NCI-H146 treated with DMSO at 0.1 percent for 48 hours (cell line): ENCODE data around the gene SNX11.

Experiments
- DNase-seq: peaks from one replicate; lab custom pipeline; 2025; ENCODE audit not compliant: unreplicated experiment; lab: John Stamatoyannopoulos, UW

Gene SNX11

DNA sequence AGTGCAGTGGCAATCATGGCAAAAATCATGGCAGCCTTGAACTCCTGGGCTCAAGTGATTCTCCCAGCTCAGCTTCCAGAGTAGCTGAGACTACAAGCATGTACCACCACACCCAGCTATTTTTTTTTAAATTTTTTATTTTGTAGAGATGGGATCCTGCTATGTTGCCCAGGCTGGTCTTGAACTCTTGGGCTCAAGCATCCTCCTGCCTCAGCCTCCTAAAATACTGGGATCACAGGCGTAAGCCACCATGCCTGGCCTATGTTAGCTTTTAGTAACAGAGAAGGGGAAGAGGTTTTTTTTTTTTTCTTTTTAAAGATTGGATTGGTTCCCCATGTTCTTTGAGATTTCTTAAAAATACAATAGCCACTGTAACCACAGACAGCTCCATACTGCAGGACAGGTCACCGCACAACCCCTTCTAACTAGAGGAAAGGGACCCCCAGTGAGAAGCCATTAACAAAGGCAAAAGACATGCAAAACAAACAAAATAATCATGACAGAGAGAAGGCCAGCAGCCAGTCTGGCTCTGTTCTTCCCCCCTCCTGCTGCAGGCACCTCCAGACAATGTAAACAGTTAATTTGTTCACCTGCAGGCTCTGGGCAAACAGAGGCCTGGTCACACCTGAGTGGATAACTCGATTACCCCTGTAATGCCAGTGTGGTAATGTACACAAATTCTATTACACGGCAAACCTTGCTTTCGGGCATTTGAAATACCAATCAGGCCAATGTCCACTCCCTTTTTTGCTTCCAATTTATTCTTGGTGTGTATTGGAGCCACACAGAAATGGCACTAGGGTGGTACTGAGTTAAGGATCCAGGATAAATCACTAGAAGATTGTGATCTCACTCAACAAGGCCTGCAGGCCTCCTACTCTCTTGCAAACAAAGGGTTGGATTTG is 52.9 kb downstream of the SNX11 start:
- DNase-seq: peak; percentile 99

DNA sequence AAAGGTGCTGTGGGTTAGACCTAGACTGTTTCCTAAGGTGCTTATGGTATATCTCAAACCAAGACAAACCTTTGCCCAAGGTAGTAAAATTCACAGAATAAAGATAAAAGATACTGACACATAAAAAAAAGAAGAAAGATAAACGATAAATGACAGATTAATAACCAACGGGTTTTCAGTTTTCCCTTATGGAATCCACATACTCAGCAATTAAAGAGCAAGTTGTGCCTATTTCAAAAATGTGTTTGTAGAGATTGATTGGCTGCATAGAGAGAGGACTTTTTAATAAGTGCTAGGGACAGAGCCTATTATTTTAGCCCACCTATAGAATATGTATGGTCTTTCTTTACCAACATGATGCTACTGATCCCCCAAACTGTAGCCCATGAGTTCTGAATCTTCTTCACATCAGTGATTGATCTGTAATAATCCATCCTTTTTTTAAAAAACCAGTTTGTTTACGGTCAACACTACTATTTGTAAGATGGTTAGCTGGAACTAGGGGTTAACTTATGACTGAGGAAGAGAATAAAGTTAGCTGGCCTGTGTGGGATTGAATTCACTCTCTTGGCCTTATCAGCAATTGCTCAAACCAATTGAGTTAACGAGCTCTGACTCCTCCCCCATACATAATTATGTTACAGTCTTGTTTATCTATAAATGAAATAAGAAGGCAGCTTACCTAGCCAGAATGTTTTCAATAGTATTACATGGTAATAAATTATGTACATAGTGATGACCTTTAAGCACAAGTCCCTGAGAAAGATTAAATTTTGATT is 53.8 kb downstream of the SNX11 start:
- no peak for DNase-seq

DNA sequence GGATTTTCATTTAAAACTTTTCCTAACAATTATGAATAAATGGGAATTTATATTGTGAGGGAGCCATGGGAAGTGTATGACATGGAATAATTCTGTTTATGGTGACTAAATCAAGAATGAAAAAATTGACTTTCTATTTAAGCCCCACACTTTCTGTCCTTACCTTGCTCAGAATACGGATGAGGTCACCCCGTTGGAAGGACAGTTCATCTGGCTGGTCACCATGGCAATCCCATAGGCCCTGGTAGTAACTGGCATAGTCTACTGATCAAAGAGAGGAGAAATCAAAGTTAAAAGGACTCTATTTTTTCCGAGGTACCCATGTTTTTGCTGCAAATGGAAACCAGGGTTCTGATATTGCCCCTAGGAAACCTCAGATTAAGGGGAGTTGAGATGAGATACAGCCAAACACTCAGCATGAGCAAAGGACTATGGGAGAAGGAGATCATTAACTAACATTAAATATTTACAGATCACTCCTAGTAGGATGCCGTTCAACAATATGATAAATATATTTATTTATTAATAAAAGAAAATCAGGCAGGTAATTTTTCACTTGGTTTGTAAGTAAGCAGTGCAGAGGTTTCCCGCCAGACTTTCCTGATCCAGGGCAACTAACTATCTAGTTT is 54.9 kb downstream of the SNX11 start:
- DNase-seq: no peak

DNA sequence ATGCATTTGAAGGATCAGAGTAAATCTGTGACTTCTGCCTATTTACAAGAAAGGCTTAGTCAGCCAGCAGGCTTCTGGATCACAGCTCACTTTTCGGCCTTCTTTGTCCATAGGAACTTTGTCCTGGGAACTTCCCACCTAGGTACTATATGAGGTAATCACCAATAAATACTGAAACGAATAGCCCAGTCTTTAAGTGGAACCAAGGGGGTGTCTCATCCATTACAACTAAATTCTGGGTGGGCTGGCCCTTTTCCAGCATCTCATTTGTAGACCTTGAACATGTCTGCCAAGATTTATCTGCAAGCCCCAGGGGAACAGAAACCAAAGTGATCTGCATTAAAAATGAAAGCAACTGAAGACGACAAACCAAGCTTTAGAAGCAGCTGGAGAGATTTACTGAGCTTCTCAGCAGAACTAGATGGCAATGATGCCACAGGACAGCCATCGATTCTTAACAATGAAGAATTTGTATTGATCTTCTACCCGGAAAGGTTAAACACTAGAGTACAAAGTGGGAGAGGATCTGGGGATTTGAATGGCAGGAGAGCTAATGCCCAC is 55.5 kb downstream of the SNX11 start:
- no peak for DNase-seq

DNA sequence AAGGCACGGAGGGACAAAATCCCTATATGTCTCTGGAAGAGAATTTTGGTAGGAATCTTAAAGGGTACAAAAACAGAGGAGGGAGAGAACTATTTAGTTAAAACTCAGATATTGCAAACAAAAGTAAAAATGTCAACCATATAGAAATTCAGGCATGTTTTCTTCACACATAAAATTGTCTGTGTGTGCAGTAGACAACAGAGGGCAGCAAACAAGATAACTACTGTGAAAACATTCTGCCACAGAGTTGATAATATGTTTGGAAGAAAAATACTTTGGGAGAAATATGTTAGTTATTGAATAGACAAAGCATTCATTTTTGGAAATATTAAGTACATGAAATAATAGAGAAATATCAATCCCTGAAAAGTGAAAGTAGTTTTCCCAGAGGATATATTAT is 56.2 kb downstream of the SNX11 start:
- DNase-seq: no peak

DNA sequence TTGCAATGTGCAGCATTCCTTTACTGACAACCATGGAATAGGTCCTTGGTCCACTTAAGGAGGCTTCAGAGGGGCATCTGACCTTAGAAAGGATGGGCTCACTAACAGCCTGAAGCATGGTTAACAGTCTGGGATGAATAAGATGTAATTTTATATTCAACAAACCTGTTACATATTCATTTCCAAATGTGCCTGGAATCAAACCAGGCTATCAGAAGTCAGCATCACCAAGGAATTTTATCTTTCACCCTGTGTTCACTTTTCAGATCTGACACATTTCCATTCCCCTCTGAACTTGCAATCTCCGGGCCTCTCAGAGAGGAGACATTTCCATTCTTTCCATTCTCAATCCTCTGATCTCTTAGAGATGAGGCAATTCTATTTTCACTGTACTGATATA is 62.4 kb downstream of the SNX11 start:
- no peak for DNase-seq
